NCI-H2081 (cell line): Measurements from ENCODE around the gene ABCC11.
A peak's percentile ranks its signal among the peaks of the same experiment; 100 is the strongest.
"Not testable (repeated sequence)": the region's sequence is repeated elsewhere in the genome, so short reads cannot be mapped to it uniquely, and the experiment has no call there.

Experiments used
- DNase-seq, 2 experiments: peaks; one replicate each; lab custom pipeline; 2025; lab: John Stamatoyannopoulos, UW

ABCC11 gene

GRCh38 chr16:48201515-48202201, 45.7 kb downstream of the ABCC11 start:
- DNase-seq, result no peak

DNA sequence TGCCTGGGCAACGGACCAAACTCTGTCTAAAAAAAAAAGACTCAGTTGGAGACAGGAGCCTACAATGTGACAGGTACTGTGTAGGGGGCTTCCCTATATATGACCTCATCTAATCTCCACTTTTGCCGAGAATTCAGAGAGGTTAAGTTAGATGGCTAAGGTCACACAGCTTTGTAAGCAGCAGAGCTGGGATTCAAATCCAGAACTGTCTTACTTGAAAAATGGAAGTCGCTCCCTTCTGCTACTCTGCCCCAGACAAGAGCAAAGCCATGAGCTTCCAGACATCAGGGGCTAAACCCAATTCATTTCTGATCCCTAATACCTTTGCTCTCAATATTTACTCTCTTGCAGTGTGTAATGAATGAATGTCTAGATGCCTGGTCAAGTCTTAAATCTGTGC, 50.0 kb downstream of the ABCC11 start:
- no peak for DNase-seq

DNA sequence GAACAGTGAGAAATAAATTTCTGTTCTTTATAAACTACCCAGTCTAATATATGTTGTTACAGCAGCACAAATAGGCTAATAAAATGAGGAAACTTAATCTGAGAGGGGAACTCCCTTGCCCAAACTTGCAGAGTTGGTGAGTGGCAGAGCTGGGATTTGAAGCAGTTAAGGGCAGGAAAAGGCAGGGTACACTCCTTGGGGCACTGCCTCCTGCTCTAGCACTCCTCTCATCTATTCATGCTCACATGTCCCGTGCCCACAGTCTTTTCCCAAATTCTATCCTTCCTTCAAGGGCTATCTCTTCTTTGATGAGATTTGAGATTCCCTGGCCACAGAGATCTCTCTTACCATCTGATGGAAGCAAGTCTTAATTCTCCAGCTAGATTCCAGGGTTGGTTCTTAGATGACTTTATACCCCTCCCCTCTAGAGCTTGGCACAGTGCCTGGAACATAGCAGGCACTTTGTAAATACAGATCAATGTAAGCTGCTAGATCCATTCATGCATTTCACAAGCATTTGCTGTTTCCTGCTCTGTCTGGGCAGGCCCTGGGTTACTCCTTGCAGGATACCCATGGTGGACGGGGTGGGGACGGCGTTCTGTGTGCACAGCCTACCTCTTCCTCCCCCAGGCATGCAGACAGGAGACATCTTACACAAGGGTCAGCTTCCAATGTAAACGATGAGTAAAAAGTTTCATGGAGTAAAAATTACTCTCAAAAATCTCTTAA, 52.3 kb downstream of the ABCC11 start:
- peak; percentile 23 to 64 for DNase-seq

GRCh38 chr16:48193846-48194245, 53.5 kb downstream of the ABCC11 start:
- DNase-seq, result no peak

DNA sequence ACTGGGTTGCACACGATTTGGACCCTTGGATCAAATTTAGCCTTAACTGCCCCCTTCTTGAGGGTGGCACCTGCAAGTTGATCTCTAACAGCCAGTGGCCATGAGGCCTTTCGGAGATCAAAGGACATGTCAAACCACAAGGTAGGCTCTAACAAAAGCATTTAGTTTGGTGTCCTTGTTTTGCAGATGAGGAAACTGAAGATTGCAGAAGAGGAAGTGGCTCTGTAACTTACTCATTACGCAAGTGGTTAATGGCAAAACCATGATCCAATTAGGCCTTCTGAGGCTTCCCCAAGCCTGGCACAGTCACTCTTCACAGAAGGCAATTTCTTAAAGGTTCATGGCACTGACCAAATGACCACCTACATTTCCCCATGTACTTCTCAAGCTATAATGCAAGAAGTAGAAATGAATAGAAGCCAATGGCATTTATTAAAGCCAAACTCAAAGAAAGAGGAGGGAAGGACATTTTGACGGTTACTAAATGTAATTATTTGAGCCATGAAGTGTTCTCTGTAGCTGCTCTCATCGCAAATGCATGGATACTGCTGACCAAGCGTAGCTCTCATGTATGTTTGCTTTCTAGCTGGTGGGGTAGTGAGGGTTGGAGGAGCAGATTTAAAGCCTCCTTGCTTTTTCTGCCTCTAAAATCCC, 58.8 kb downstream of the ABCC11 start:
- DNase-seq, result no peak

- DNase-seq, result no peak
Observed at GRCh38 chr16:48187779-48188178, 59.6 kb downstream of the ABCC11 start.

- no peak for DNase-seq
Observed at GRCh38 chr16:48184681-48185080, 62.7 kb downstream of the ABCC11 start.

DNA sequence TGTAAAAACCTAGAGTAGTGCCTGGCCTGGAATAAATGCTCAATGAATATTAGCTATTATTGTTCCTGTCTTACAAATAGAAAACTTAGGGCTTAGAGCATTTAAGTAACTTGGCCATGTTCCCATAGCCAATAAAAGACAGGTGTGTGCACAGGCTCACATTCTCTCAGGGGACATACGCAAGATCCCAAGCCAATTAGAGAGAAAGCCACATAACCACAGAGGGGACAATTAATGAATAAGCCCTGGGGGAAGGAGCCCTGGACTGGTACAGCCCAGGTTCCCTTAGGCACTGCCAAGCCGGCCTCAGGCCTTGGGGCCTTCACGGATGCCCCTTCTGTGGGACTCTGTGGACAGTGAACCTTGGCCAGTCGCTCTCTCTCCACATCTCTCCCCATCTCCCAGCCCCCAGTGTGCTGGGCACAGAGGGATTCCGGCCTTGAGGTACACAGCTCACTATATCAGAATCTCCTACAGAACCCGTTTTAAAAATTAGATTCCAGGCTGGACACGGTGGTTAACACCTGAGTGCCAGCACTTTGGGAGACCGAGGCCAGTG, 64.3 kb downstream of the ABCC11 start:
- peak; percentile 7 to 14 for DNase-seq

GRCh38 chr16:48181746-48182520, 65.4 kb downstream of the ABCC11 start:
- DNase-seq, result not testable (repeated sequence)

GRCh38 chr16:48180868-48181480, 66.4 kb downstream of the ABCC11 start:
- DNase-seq, result no peak

DNA sequence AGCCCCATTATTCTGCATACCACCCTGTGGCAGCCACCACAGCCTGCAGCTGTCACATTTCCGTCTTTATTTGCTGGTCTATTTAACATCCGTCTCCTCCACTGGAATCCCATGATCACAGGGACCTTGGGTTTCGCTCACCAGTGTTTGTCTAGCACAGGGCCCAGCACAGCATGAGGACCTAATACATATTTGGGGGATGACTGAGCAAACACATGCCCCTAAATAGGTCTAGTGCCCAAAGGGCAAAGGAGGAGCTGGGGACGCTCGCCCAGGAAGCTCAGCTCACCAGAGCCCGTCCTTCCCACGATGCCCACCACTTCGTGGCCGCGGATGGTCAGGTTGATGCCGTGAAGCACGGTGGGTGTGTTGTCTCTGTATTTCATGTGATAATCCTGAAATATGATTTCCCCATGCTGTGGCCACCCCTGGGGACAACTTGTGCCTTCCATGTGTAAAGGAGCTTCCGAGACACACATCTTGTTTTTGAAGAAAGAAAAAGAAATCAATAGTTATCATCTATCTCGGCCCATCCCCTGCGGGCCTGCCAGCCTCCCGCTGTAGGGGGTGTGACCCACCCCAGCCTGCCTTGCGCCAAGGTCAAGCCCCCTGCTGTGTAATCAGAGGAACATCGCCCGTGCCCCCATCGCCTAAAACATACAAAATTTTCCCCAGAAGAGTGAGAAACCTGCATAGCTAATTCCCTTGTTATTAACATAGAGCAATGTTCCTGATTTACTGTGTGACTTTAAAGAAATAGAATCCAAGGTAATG, 70.5 kb downstream of the ABCC11 start:
- DNase-seq, result no peak

GRCh38 chr16:48173889-48174288, 73.5 kb downstream of the ABCC11 start:
- DNase-seq, result no peak

- no peak for DNase-seq
Observed at GRCh38 chr16:48172682-48173081, 74.7 kb downstream of the ABCC11 start.

GRCh38 chr16:48169896-48170295, 77.4 kb downstream of the ABCC11 start:
- no peak for DNase-seq

DNA sequence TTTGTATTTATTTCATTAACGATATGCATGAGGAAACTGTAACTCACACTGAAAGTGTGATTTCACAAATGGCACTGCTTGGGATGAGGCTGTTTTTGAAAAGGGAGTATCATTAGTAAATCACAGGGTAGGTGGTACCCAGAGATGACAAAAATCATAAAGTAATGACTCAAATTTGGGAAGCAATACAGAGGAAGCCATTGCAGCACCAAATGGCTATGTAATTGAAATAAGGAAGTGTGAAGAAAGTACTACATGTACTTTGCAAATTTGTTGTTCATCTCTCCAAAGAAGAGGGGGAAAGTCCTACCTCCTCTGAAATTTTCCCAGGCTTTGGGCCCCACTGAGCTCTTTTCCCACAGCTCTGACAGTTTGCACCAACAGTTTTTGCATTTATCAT, 79.3 kb downstream of the ABCC11 start:
- no peak for DNase-seq

DNA sequence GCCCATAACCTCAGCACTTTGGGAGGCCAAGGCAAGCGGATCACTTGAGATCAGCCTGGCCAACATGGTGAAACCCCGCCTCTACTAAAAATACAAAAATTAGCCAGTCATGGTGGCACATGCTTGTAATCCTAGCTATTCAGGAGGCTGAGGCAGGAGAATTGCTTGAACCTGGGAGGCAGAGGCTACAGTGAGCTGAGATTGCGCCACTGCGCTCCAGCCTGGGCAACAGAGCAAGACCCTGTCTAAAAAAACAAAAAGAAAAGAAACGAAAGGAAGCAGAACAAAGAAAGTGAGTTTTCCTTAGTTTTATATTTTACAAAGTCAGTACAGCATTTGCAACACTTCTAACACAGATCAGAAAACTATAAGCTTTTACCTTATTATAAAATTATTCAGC, 80.7 kb downstream of the ABCC11 start:
- DNase-seq, result not testable (repeated sequence)

GRCh38 chr16:48165961-48166578, 81.3 kb downstream of the ABCC11 start:
- DNase-seq, result peak in 1 of 2 experiments; percentile 2

DNA sequence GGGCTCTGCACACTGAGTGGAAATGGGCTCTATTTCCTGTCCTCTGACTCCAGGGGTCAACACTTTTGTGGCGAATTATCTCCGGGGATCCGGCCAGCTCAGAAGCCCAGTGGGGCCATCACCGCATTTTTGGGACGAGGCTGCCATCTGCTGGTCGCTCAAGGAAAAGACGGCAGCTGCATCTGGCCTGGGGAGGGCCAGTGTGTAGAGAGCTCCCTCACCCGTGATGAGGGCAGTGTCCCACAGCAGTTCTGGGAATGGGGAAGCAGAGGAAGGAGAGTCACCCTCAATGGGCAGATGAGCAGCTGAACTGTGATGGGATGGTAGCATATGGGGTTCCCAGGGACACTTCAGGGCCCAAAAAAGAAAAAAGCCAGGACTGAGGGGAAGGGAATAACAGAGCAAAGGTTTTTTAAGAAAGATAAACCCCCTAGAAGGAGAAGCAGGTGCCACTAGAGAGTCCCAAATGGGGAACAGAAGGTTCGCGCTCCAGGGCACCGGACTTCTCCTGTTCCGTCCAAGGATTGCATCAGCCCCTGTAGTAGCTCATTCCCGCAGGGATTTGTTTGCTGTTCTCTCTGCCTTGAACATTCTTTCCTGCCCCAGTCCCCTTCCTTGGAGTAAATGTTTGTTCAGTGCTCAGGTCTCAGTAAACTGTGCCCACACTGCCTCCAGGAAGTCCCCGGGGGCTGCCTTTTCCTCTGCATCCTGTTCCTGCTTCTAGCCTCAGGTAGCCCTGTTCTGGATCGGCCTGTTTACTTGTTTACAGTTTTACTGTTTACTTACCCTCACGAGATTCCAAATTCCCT, 82.2 kb downstream of the ABCC11 start:
- peak; percentile 20 to 53 for DNase-seq

DNA sequence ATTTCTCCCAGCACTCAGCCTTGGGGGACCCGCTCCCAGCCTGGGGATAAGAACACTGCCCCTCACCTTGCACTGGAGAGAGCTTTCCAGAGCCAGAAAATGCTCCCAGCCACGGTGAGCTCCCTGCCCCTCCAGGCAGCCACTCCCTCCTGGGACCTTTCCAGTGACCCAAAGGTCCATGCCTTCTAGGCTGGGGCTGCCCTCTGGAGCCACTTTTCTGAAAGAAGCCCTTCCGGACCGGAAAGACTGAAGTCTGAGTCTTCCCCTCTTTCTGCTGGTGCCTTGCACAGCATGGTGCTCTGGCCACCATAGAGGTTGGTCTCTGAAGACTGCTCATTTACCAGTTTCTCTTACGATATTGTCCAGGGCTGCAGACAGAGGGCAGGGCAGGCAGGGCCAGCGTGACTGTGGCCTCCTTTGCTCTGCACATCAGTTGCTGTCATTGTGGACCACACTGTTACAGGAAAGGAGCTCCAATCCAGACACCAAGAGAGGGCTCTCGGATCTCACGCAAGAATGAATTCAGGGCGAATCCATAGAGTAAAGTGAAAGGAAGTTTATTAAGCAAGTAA, 84.4 kb downstream of the ABCC11 start:
- DNase-seq, result no peak
